MCF 10A (cell line): ENCODE measurements around the gene CABP2. TPM values are rescaled to one million over a fixed set of nuclear protein-coding genes. Genes with fewer than 3 reads are reported as not detected.

Experiments used
- Bru-seq: library from RNA; stranded (reverse); fragments of 400-500 nt; gene quantifications from one replicate; lab custom pipeline; 2021; lab: Mats Ljungman, UMichigan
- BruChase-seq, 2 experiments: library from RNA; stranded (reverse); fragments of 400-500 nt; gene quantifications; one replicate each; lab custom pipeline; 2021; lab: Mats Ljungman, UMichigan
- BruUV-seq: library from RNA; stranded (reverse); fragments of 400-500 nt; replicated peaks from 2 replicates; lab custom pipeline; 2021; lab: Mats Ljungman, UMichigan
- CTCF ChIA-PET: fragments of 300-600 bp; sonication (Branson Sonifier 250); formaldehyde crosslinking; extraction: SDS; loops from one replicate; lab custom pipeline; 2021; ENCODE audit warnings: antibody characterized with exemption, inconsistent platforms; lab: Yijun Ruan, JAX
- POLR2A ChIA-PET: fragments of 300-600, 350-650 bp; sonication (Branson Sonifier 250); formaldehyde crosslinking; extraction: SDS; loops from one replicate; lab custom pipeline; 2020; ENCODE audit warnings: antibody characterized with exemption, inconsistent platforms; lab: Yijun Ruan, JAX
- DNase-seq: peaks from one replicate; pipeline ENCODE4 v3.0.0-alpha.2; 2018; ENCODE audit not compliant: unreplicated experiment
- H3K27ac Mint-ChIP-seq: one replicate; pipeline ENCODE4 v1.8.0; 2022; ENCODE audit warnings: mild to moderate bottlenecking, low read depth, mixed read lengths; ENCODE audit not compliant: unreplicated experiment
- H3K27me3 Mint-ChIP-seq: one replicate; pipeline ENCODE4 v1.8.0; 2022; ENCODE audit warnings: mixed read lengths; ENCODE audit not compliant: insufficient read depth, unreplicated experiment
- H3K36me3 Mint-ChIP-seq: one replicate; pipeline ENCODE4 v1.8.0; 2022; ENCODE audit warnings: mild to moderate bottlenecking, moderate library complexity, mixed read lengths; ENCODE audit not compliant: insufficient read depth, unreplicated experiment
- H3K4me1 Mint-ChIP-seq: one replicate; pipeline ENCODE4 v1.8.0; 2022; ENCODE audit warnings: mixed read lengths; ENCODE audit not compliant: insufficient read depth, unreplicated experiment
- H3K4me3 Mint-ChIP-seq: one replicate; pipeline ENCODE4 v1.8.0; 2022; ENCODE audit warnings: mild to moderate bottlenecking, moderate library complexity, mixed read lengths; ENCODE audit not compliant: unreplicated experiment
- H3K9me3 Mint-ChIP-seq: one replicate; pipeline ENCODE4 v1.8.0; 2022; ENCODE audit warnings: mixed read lengths; ENCODE audit not compliant: unreplicated experiment
- intact Hi-C: fragments of 100-400 bp; cut with micrococcal nuclease; formaldehyde crosslinking; loops from 2 replicates; pipeline ENCODE4 v1.14.1; 2022
- long read RNA-seq: library from polyadenylated mRNA; stranded (forward); transcript quantifications from one replicate; pipeline ENCODE4 v2.0.0, GENCODE V29; 2022
- total RNA-seq: library from RNA; stranded (reverse); gene quantifications from 2 replicates; pipeline ENCODE4 v1.2.3, GENCODE V29; 2022
- TF ChIP-seq, protein P1 (sequence below): fragments of 200-600 bp; IDR thresholded peaks from one replicate; pipeline ENCODE4 v1.8.0; 2022; ENCODE audit warnings: antibody characterized with exemption, mild to moderate bottlenecking; ENCODE audit not compliant: unreplicated experiment

CABP2 gene
- not detected in 2 replicates for total RNA-seq
- not detected for Bru-seq, nascent RNA
- not detected for BruChase-seq, experiment 1, labeled RNA remaining after a 6-hour chase
- BruChase-seq, experiment 2, labeled RNA remaining after a 2-hour chase, result not detected
- long read RNA-seq, result 0 reads

DNA sequence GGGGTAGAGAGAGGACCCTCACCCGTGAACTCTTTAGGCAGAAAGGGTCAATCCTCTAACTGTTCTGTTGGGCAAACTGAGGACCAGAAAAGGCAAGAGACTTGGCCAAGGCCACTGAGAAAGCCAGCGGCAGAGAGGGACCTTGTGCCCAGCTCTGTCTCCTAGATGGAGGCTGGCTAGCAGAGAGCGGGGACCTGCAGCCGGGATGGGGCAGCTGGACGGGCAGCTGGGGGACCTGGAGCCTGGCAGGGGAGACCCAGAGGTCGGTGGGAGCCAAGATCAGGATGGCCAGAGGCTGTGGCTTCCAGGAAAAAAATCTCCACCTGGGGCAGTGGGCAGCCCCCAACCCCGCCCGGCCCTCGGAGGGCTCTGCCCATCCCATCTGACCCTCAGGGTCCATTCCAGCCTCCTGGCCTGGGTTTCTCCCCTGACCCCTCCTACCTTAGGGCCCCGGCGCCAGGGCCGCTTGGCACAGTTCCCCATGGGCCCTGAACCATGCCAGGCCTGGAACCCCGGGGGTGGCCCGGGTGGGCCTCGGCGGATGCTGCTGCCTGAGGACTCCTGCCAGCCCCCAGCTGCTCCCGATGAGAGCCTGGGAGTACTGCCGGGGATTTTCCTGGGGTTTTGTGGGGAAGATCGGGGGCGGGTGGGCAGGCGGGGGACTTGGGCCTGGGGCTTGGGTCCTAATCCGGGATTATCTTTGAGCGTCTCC, at the start of gene CABP2:
CABP2 (minus strand) TSS at position 603 of the 712 bp plus-strand sequence; CDS start at position 483, 120 bp downstream.
- intact Hi-C loops, result no loop called here
- POLR2A ChIA-PET, result no interaction called here
- peaks cover 11% of the 10 kb centered on the region for H3K27me3 Mint-ChIP-seq
- BruUV-seq, result no TSS peak
- H3K9me3 Mint-ChIP-seq, result peaks cover 10% of the 10 kb centered on the region
- TF ChIP-seq, protein P1, sequence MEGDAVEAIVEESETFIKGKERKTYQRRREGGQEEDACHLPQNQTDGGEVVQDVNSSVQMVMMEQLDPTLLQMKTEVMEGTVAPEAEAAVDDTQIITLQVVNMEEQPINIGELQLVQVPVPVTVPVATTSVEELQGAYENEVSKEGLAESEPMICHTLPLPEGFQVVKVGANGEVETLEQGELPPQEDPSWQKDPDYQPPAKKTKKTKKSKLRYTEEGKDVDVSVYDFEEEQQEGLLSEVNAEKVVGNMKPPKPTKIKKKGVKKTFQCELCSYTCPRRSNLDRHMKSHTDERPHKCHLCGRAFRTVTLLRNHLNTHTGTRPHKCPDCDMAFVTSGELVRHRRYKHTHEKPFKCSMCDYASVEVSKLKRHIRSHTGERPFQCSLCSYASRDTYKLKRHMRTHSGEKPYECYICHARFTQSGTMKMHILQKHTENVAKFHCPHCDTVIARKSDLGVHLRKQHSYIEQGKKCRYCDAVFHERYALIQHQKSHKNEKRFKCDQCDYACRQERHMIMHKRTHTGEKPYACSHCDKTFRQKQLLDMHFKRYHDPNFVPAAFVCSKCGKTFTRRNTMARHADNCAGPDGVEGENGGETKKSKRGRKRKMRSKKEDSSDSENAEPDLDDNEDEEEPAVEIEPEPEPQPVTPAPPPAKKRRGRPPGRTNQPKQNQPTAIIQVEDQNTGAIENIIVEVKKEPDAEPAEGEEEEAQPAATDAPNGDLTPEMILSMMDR, result no peak
- CTCF ChIA-PET, result no interaction called here
- H3K36me3 Mint-ChIP-seq, result no peaks in the 10 kb centered on the region
- no peaks in the 10 kb centered on the region for H3K4me1 Mint-ChIP-seq
- H3K4me3 Mint-ChIP-seq, result no peak within 1 kb of the TSS
- H3K27ac Mint-ChIP-seq, result no peak within 1 kb of the TSS
- DNase-seq, result no peak

DNA sequence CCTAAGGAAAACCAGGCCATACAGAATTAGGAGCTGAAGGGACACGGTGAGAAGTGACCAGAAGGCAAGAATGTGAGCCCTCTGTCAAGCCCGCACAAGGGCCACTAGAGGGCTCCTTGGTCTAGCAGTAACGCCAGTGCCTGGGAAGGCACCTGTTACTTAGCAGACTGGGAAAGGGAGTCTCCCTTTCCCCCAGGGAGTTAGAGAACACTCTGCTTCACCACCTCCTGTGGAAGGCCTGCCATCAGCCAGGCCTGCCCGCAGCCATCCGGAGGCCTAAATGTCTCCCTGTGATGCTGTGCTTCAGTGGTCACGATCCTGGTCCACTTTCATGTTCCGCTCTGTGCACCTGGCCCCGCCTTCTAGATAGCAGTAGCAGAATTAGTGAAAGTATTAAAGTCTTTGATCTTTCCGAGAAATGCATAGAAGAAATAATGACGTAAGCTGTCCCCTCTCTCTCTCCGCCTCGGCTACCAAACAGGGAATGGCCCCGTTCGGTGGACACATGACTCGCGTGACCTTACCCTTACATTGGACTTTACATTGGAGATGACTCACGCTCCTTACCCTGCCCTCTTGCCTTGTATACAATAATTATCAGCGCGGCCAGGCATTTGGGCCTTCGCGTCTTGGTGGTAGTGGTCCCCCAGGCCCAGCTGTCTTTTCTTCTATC, 49.6 kb upstream of the CABP2 start:
- BruUV-seq, result no TSS peak
- Mint-ChIP-seq H3K36me3 (no peaks in the 10 kb centered on the region), H3K4me1 (peaks cover 7% of the 10 kb centered on the region), H3K27ac (no peak overlapping the region), H3K27me3 (no peaks in the 10 kb centered on the region), H3K9me3 (no peaks in the 10 kb centered on the region), H3K4me3 (no peak overlapping the region)
- ChIA-PET CTCF (interaction anchor here (0.7 to 4.2 kb wide), 16 partner anchors 11 to 719 kb away, joined by 3 to 34 read pairs (median 4); partner anchors contain the start of genes ACY3 and GSTP1), POLR2A (interaction anchor here (0.7 to 2.7 kb wide), 3 partner anchors 9 to 19 kb away, joined by 3 to 34 read pairs (median 6); partner anchors contain the start of gene GSTP1)
- intact Hi-C loops, result loop anchor here (1.0 kb wide), 3 partner anchors 11 to 56 kb away; partner anchors contain the start of genes NDUFV1 and NUDT8
- peak; percentile 78 for DNase-seq
- TF ChIP-seq, protein P1, result peak; percentile 87

DNA sequence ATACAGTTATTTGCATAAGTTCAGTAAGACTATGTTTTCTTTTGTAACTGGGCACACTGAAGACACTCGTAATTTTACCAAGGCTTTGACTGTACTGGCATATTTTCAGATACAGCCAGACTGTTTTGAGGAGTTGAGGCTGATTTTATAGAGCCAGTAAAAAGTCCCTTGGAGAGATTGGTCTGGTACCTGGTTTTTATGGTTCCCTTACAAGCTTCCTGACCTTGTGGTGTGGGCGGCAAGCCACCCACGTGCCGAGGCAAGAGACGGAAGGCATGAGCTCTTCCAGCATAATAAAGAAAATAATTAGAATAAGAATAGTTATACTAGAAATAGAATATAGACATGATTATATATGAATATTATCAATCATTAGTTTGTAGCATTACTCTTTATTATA, 49.1 kb upstream of the CABP2 start:
- no peaks in the 10 kb centered on the region for H3K36me3 Mint-ChIP-seq
- no peak overlapping the region for H3K27ac Mint-ChIP-seq
- H3K4me3 Mint-ChIP-seq, result no peak overlapping the region
- no peaks in the 10 kb centered on the region for H3K27me3 Mint-ChIP-seq
- CTCF ChIA-PET, result interaction anchor here (0.5 to 4.2 kb wide), 16 partner anchors 10 to 593 kb away, joined by 3 to 34 read pairs (median 4); partner anchors contain the start of genes ACY3 and GSTP1
- BruUV-seq, result no TSS peak
- no peaks in the 10 kb centered on the region for H3K9me3 Mint-ChIP-seq
- H3K4me1 Mint-ChIP-seq, result peaks cover 7% of the 10 kb centered on the region
- TF ChIP-seq, protein P1, result no peak
- intact Hi-C loops, result loop anchor here (1.0 kb wide), 3 partner anchors 12 to 57 kb away; partner anchors contain the start of genes NDUFV1 and NUDT8
- no peak for DNase-seq
- POLR2A ChIA-PET, result interaction anchor here (0.6 to 2.7 kb wide), 6 partner anchors 9 to 57 kb away, joined by 3 to 34 read pairs (median 3); partner anchors contain the start of genes GSTP1 and NUDT8
